Measurements from ENCODE around the gene VAC14.
"Not testable (repeated sequence)": the region's sequence is repeated elsewhere in the genome, so short reads cannot be mapped to it uniquely, and the experiment has no call there.

VAC14 gene

DNA sequence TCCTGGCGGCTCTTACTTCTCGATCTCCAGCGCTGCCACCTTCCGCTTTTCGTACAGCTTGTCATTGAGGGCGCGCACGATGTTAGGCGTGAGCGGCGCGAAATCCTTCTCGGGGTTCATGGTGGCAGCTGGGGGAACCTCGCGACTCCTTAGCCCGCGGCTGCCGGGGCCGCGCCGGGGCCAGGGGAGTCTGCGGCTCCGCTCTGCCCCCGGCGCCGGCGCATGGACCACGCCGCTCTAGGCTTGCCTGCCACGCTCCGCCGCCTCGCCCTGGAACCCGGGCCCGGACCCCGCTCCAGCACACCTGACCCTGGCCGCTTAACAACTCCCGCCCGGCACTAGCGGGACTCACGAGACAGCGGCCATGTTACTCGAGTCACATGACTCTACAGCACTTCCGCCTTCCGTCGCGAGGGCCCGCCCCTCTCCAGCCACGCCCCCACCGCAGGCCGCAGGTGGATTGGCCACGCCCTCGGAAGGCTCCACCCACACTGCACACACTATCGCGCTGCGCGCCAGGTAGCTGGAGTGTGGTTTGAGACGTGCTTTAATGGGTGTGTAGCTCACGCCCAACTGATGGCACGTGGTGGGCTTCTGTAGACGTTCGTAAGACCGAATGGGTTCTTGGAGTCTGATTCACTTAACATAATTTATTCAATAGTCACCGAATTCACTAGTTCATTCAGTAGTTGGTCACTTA, at the start of gene VAC14:
TSS of gene VAC14 (minus strand) at position 378 of the 700 bp plus-strand sequence. CDS start at position 120, 258 bp downstream.
- peak; percentile 70 for DNase-seq

- DNase-seq: not testable (repeated sequence)
Measured at GRCh38 chr16:70823498-70824118, 22.6 kb upstream of the VAC14 start.

- not testable (repeated sequence) for DNase-seq
Measured at GRCh38 chr16:70822734-70823133, 21.8 kb upstream of the VAC14 start.

GRCh38 chr16:70818088-70818487, 17.1 kb upstream of the VAC14 start:
- DNase-seq: not testable (repeated sequence)

- no peak for DNase-seq
Measured at GRCh38 chr16:70809392-70810060, 8.6 kb upstream of the VAC14 start.

GRCh38 chr16:70808371-70808770, 7.4 kb upstream of the VAC14 start:
- DNase-seq: no peak

DNA sequence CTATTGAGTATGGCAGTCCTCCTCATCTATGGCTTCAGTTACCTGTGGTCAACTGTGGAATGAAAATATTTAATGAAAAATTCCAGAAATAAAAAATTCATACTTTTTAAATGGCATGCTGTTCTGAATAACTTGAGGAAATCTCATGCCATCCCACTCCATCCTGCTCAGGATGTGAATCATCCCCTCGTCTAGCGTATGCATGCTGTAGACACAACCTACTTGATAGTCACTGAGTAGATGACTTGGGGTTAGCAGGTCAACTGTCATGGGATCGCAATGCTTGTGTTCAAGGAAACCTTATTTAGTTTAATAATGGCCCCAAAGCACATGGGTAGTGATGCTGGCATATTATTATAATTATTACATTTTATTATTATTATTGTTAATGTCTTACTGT, 4.8 kb upstream of the VAC14 start:
- no peak for DNase-seq

DNA sequence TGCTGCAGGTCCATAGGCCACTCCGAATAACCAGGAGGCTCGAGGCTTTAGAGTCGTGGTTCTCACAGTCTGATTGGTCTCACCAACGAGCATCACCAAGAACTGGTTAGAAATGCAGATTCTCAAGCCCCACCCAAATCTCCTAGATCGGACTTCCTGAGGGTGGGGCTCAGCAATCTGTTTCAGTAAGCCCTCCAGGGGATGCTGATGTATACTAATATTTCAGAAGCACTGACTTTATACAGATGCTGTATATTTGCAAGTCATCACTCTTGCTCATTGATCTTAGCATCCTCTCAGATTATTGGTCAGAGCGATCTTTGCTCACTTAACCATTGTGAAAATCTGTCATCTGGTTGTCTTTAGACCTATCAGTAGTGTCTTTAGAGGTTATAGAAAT, 4.4 kb upstream of the VAC14 start:
- no peak for DNase-seq

DNA sequence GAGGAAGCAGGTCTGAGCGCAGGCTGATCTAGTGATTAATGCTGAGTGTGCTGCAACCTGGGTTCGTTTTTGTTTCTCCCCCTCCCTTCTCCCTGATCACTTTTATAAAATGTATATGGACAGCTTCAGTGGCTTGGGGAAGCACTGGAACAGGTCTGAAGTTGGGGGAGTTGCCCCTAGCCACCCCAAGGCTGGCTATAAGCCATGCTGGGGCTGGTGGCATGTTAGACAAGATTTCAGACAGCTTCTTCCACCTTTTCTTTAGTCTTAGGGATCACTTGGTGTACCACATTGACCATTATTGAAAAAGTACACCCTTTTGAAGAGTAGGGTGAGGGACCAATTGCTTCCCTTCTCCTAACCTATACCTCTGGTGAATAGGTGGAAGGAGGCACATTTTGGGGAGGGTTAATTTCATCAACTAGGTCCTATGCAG, 3.8 kb upstream of the VAC14 start:
- DNase-seq: no peak

DNA sequence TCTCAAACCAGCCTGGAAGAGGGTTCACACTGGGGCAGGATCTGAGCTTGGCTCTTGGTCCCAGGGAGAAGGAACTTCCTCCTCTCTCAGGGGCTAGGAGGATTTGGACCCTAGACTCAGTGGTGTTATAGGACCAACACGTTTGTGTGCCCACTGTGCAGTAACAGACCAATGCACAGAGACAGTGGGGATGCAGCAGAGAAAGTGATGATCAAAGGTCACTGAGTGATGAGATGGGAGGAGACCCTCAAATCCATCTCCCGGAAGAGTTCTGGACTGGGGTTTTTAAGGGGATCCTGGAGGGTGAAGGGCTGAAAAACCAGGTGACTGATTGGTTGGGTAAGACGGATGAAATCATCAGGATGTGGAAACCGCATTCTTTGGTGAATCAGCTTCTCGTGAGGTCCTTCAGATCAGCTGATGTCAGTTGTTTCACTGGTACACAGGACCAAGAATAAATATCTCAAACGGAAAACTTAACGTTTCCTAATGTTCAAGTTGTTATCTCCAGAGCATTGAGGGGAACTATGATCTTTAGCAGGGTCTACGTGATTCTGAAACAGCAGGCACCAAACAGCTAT, 3.3 kb upstream of the VAC14 start:
- no peak for DNase-seq

DNA sequence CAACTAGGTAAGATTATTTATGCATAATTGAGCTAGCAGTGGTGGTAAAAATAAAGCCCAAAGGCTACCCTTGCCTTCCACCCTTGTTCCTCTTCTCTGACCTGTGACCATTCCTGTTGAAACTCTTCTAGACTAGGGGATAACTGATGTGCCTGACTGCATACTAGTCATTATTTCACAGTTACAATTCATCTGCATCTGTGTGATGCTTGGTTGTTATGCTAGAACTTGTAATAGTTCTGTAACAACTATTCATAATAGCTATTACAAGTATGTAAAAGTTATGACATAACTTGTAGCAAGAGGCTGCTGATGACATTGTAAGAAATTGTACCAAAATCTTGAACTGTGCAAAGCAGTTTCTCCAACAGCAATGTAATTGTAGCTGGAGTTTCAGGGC, 2.4 kb upstream of the VAC14 start:
- DNase-seq: no peak

DNA sequence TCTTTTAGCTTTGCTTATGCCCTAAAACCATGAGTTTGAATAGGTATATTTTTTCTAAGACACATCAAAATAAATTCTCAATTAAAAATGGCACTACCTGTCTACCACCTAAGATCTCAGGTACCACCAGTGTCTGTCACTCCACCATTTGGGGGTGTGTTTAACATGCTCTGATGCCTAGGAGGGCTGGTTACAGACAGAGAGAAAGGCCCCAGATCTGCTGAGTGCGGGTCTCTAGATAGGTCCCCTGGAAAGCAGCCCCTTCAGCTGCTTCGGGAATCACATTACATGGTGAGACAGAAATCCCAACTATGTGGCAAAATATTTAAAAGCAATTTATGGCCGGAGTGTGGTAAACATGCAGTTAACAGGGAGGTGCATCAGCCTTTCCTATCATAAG, 653 bp upstream of the VAC14 start:
- DNase-seq: no peak

DNA sequence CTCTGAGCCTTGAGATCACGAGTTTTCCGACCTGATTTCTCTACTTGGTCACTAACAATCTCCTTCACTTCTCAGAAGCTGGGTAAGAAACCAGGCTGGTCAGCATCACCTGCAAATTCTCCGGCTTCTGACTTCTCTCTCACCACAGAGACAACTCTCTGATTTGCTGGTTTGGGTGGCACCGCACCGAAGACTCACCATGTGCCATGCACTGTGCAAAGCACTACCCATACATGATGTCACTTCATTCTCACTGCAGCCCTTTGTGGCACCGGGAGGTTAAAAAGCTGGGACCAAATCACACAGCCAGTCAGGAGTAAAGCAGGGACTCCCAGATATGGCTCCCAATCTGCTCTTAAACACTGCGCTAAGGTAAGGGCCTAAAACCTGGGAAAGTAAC, 647 bp downstream of the VAC14 start:
- no peak for DNase-seq

DNA sequence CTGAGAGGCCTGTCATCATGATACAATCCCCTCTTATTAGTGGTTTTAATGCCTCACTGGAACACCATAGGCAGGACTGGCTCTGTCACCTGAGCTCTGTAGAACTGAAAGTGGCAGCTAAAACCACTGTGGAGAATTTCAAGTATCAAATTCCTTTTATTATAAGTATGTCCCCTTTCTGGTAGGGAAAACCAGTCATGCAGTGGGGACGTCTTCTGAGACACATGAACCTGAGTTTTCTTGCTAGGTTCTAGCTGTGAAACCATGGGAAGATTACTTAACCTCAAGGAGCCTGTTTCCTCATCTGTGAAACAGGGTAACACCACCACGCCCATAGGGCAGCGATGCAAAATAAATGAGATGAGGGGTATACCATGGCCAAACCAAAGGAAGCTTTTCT, 4.7 kb downstream of the VAC14 start:
- DNase-seq: no peak

- no peak for DNase-seq
Measured at GRCh38 chr16:70795296-70795912, 5.6 kb downstream of the VAC14 start.

DNA sequence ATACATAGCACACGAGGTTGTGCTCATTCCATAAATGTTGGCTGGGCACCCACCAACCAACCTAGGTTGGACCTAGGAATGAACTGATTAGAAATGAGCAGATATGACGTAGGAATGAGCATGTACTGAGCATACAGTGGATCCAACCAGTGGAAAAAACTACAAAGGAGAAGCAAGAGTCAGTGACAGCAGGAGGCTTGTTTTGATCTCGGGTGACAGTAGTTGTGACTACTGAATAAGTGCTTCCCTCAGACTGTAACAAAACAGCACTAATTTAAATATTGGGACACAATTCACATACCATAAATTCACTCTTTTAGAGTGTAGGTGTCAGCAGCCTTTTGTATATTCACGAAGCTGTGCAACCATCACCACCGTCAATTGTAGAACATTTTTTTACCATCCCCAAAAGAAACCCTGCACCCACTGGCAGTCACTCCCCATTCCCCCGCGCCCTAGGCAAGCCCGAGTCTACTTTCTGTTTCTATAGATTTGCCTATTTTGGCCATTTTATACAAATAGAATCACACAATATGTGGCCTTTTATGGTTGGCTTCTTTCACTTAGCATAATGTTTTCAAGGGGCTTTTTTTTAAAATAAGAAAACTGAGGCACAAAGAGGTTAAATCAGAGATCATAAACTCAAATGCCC, 7.0 kb downstream of the VAC14 start:
- no peak for DNase-seq

DNA sequence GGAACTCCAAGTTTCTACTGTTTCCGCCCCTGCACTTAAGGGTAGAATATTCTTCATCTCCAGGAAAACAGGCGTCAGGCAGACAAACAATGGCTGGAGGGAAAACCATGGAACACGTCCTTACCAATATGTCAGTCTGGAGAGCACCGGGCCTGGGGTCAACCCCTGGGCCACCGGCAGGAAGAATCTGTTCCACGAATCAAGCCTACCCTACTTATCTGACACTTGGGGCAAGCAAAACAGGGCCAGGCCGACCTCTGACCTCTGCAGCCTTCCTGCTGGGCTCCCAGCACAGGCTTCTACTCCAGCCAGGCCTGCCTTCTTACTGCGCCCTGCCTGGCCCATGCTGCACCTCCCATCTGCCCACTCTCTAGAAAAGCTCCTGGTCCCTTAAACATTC, 10.1 kb downstream of the VAC14 start:
- DNase-seq: no peak

- no peak for DNase-seq
Measured at GRCh38 chr16:70789595-70790447, 11.1 kb downstream of the VAC14 start.

- no peak for DNase-seq
Measured at GRCh38 chr16:70788668-70789594, 12.0 kb downstream of the VAC14 start.

GRCh38 chr16:70786020-70786755, 14.8 kb downstream of the VAC14 start:
- no peak for DNase-seq

All from NCI-H526 treated with DMSO at 0.1 percent for 48 hours (cell line).